Heart left ventricle (tissue), 13 donors: ENCODE data around the gene UBP1.

Experiments used
- POLR2A ChIP-seq, 2 donors: fragments of 450-650 bp; IDR thresholded peaks; one replicate each; pipeline ENCODE4 v1.6.1; 2017; ENCODE audit warnings: antibody characterized with exemption in 2 of 2, mild to moderate bottlenecking in 2 of 2, moderate library complexity in 2 of 2
- TF ChIP-seq, protein P1 (sequence below), 12 donors: fragments of 200-600 bp; sonication (generic) in 4 of 12; IDR thresholded peaks; one replicate each; pipeline versions ENCODE4 v1.5.0 to v1.8.0; 2018 to 2022; ENCODE audit warnings: antibody characterized with exemption in 12 of 12, mild to moderate bottlenecking in 5 of 12
- donor health status: ischemic (EF 13 %, LVEDD 7.1; RV severe dilation, severe dysfunction).
- donor health status: DM: no; HTN: yes; CAD: no.
- donor health status: DM: no; HTN: no; CAD: no.
- donor health status: ischemic (EF 25% LVEDD 6.9; RV normal size, moderate dysfunction).
- donor health status: ischemic (EF 25% LVEDD 5.7; RV mildly dilated, moderate dysfunction).
- donor health status: ischemic (EF 35%, LVEDD 5.7; RV mildly dilated, moderate dysfunction).
- donor health status: nonischemic (EF 11% LVEDD 7.7; RV severe dilation, severe dysfunction).
- donor health status: DM: yes; HTN: yes; CAD: no.
- donor health status: PGD.
- donor health status: ischemic (EF 29% LVEDD 5.4; RV normal size, mild dysfunction).
- donor health status: nonischemic (EF 23%, LVEDD 6.1; RV moderate dilation, normal function).

GRCh38 chr3:33392703-33393125, 47.5 kb downstream of the UBP1 start:
- TF ChIP-seq, protein P1, sequence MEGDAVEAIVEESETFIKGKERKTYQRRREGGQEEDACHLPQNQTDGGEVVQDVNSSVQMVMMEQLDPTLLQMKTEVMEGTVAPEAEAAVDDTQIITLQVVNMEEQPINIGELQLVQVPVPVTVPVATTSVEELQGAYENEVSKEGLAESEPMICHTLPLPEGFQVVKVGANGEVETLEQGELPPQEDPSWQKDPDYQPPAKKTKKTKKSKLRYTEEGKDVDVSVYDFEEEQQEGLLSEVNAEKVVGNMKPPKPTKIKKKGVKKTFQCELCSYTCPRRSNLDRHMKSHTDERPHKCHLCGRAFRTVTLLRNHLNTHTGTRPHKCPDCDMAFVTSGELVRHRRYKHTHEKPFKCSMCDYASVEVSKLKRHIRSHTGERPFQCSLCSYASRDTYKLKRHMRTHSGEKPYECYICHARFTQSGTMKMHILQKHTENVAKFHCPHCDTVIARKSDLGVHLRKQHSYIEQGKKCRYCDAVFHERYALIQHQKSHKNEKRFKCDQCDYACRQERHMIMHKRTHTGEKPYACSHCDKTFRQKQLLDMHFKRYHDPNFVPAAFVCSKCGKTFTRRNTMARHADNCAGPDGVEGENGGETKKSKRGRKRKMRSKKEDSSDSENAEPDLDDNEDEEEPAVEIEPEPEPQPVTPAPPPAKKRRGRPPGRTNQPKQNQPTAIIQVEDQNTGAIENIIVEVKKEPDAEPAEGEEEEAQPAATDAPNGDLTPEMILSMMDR (IDR thresholded peaks at IDR 0.05), result no peak
- no peak for TF ChIP-seq POLR2A (IDR thresholded peaks at IDR 0.05)
